Adrenal gland (tissue), 12 donors: ENCODE data around the gene GRK3. TPM values are rescaled to one million over a fixed set of nuclear protein-coding genes. Genes with fewer than 3 reads are reported as not detected.
"Not testable (repeated sequence)": the region's sequence is repeated elsewhere in the genome, so short reads cannot be mapped to it uniquely, and the experiment has no call there.

Experiments used
- DNase-seq, 7 donors: peaks; one replicate each; pipeline ENCODE4 v3.0.0-alpha.2; 2019 to 2020
- H3K27ac ChIP-seq, 5 donors: fragments of 200-600 bp; sonication (generic) in 4 of 5; 1 replicate in 3 of 5; 2 replicates in 2 of 5; pipeline versions ENCODE4 v1.5.1 to v1.8.0; 2016 to 2020; ENCODE audit warnings: mild to moderate bottlenecking in 1 of 5
- H3K27me3 ChIP-seq: fragments of 200-600 bp; 2 replicates; pipeline ENCODE4 v1.8.0; 2021
- H3K36me3 ChIP-seq, 2 donors: fragments of 200-600 bp; replicated peaks in 1 of 2; 1 replicate in 1 of 2; 2 replicates in 1 of 2; pipeline versions ENCODE4 v1.5.1 to v1.8.0; 2018 to 2022
- H3K4me1 ChIP-seq, 2 donors: fragments of 200-600 bp; replicated peaks in 1 of 2; 1 replicate in 1 of 2; 2 replicates in 1 of 2; pipeline versions ENCODE4 v1.5.1 to v1.8.0; 2018 to 2021
- H3K4me3 ChIP-seq, 4 donors: fragments of 200-600 bp; sonication (generic) in 3 of 4; one replicate each; pipeline ENCODE4 v1.5.1; 2016 to 2018
- H3K9me3 ChIP-seq, 3 donors: fragments of 200-600 bp; sonication (generic) in 1 of 3; replicated peaks in 1 of 3; 1 replicate in 2 of 3; 2 replicates in 1 of 3; pipeline versions ENCODE4 v1.5.1 to v1.8.0; 2016 to 2021
- POLR2A ChIP-seq, 2 donors: fragments of 450-650 bp; IDR thresholded peaks; one replicate each; pipeline ENCODE4 v1.6.1; 2017; ENCODE audit warnings: antibody characterized with exemption in 2 of 2, mild to moderate bottlenecking in 2 of 2, moderate library complexity in 1 of 2
- WGBS, 4 donors: extraction: QIAGEN DNeasy Blood & Tissue Kit in 2 of 4; methylation state at CpG; one replicate each; pipeline versions ENCODE4 v1.1.5 to v1.1.7; 2013 to 2017; 5-methylcytosine and 5-hydroxymethylcytosine counted together
- intact Hi-C, 2 donors: fragments of 100-400 bp; cut with DNase I; formaldehyde crosslinking; loops; one replicate each; pipeline versions ENCODE4 v1.14.1 to v1.15.0; 2022 to 2023
- polyA plus RNA-seq, 3 donors: library from polyadenylated mRNA; stranded (reverse); fragments of 200-250 nt in 2 of 3; fragments of 350-450 nt in 1 of 3; fragmentation: Illumina TruSeq in 1 of 3; extraction: RNeasy Lipid Tissue Mini Kit (QIAGEN cat#74804) in 1 of 3; gene quantifications; one replicate each; pipeline ENCODE4 v1.2.3, GENCODE V29; 2013 to 2014
- total RNA-seq, 9 donors: library from RNA; depleted of rRNA in 4 of 9; stranded (reverse); fragments of >200 nt in 4 of 9; fragments of 120-200 nt in 1 of 9; fragmentation: NEBNext Ultra II Directional in 1 of 9; extraction: Animal tissue kit (Norgen Biotek cat#: 25700) in 1 of 9; gene quantifications; one replicate each; pipeline versions ENCODE4 v1.1.0 to v1.2.4, GENCODE V29; 2013 to 2023
- TF ChIP-seq, protein P1 (sequence below), 6 experiments: fragments of 450-650 bp in 4 of 6; fragments of 200-600 bp in 2 of 6; sonication (generic) in 1 of 6; IDR thresholded peaks; 1 replicate in 5 of 6; 2 replicates in 1 of 6; pipeline versions ENCODE4 v1.5.1 to v1.8.0; 2016 to 2021; ENCODE audit warnings: antibody characterized with exemption in 6 of 6, mild to moderate bottlenecking in 2 of 6, moderate library complexity in 1 of 6
- donor health status: healthy with polysubstance abuse.
- donor health status: Bipolar disorder and iron deficiency.
- donor health status: DM: yes; HTN: yes; CAD: no.
- donor health status: DM: no; HTN: no; CAD: no.
- donor health status: DM: no; HTN: no; CAD: no.
- donor health status: DM: yes; HTN: yes; CAD: no.

Gene GRK3
- total and polyA plus RNA-seq, 12 donors, result 3.2 to 20.9 (median 10.1) TPM

DNA sequence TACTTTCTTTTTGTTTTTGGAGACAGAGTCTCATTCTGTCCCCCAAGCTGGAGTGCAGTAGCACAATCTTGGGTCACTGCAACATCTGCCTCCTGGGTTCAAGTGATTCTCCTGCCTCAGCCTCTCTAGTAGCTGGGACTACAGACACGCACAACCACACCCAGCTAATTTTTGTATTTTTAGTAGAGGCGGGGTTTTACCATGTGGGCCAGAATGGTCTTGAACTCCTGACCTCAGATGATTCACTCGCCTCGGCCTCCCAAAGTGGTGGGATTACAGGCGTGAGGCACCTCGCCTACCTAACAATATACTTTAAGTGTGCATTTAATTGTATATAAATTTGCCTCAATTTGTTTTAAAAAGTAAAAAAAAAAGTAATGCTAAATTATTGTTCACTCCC lies 38.4 kb downstream of the GRK3 start:
- intact Hi-C loops, result no loop called here
- no peak for DNase-seq
- H3K9me3 ChIP-seq, result no peaks in the 10 kb centered on the region
- no peak overlapping the region for H3K4me3 ChIP-seq
- H3K36me3 ChIP-seq, result no peaks in the 10 kb centered on the region
- no peaks in the 10 kb centered on the region for H3K27me3 ChIP-seq
- TF ChIP-seq, protein P1, sequence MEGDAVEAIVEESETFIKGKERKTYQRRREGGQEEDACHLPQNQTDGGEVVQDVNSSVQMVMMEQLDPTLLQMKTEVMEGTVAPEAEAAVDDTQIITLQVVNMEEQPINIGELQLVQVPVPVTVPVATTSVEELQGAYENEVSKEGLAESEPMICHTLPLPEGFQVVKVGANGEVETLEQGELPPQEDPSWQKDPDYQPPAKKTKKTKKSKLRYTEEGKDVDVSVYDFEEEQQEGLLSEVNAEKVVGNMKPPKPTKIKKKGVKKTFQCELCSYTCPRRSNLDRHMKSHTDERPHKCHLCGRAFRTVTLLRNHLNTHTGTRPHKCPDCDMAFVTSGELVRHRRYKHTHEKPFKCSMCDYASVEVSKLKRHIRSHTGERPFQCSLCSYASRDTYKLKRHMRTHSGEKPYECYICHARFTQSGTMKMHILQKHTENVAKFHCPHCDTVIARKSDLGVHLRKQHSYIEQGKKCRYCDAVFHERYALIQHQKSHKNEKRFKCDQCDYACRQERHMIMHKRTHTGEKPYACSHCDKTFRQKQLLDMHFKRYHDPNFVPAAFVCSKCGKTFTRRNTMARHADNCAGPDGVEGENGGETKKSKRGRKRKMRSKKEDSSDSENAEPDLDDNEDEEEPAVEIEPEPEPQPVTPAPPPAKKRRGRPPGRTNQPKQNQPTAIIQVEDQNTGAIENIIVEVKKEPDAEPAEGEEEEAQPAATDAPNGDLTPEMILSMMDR (IDR thresholded peaks at IDR 0.05), result no peak
- no peak for TF ChIP-seq POLR2A (IDR thresholded peaks at IDR 0.05)
- no peak overlapping the region for H3K27ac ChIP-seq
- WGBS, 4 donors, result 80 to 89% (median 83%) methylated on average over 6 of the region's 6 CpGs
- peaks cover 0 to 12% of the 10 kb centered on the region in 2 donors for H3K4me1 ChIP-seq

DNA sequence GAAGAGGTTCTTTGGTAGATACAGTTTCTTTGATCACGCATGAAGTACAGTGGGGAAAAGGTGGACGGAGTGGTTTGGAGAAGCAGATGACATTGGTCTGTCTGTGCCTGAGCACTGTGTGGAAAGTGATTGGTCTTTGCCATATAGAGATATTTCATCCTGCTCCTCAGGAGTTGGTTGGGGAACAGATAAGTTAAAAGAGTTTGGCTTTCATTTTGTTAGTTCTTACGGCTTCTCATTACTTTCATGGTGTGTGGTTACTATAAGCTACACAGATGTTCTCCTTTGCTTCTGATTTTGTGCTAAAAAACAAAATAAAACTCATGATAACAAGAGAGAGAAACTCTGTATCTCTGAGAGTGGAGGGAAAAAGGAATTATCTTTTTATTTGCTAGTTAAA lies 40.7 kb downstream of the GRK3 start:
- intact Hi-C loops, H3K27ac ChIP-seq, DNase-seq, H3K9me3 ChIP-seq, H3K27me3 ChIP-seq, H3K4me3 ChIP-seq, H3K36me3 ChIP-seq: not testable (repeated sequence)
- WGBS, 4 donors, result 94 to 98% (median 95%) methylated on average over 3 of the region's 3 CpGs
- peaks cover 0 to 12% of the 10 kb centered on the region in 2 donors for H3K4me1 ChIP-seq

DNA sequence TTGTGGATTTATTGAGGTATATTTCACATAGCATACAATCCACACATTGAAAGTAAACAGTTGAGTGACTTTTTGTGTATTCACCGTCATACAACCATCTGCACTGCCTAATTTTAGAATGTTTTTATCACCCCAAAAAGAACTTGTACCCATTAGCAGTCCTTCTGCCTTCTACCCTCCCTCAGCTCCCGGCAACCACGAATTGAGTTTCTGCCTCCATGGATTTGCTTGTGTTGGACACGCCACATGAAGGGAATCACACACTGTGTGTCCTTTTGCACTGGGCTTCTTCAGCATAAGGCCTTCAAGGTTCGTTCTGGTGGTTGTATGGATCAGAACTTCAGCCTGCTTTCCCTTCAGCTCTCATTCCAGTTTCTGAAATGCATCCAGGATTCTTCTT lies 41.1 kb downstream of the GRK3 start:
- 85 to 95% (median 89%) methylated on average over 4 to 5 of the region's 5 CpGs for WGBS, 4 donors
- intact Hi-C loops, result not testable (repeated sequence)

DNA sequence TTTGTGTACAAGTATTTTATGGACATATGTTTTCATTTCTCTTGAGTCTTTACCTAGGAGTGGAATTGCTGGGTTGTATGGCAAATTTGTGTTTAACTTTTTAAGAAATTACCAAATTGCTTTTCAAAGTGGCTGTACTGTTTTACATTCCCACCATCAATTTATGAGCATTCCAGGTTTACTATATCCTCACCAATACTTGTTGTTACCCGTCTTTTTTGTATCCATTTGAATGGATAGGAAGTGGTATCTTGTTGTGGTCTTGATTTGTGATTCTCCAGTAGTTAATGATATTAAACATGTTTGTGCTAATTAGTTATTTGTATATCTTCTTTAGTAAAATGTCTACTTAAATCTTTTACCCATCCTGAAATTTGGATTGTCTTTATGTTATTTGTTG lies 46.8 kb downstream of the GRK3 start:
- H3K9me3 ChIP-seq, H3K27ac ChIP-seq, H3K27me3 ChIP-seq, DNase-seq, H3K4me3 ChIP-seq, intact Hi-C loops, H3K36me3 ChIP-seq, H3K4me1 ChIP-seq: not testable (repeated sequence)
- WGBS, 4 donors, result 91 to 97% (median 94%) methylated on average over 1 of the region's 1 CpG

More for the DNA sequence above, 41.1 kb downstream of the GRK3 start:
- H3K9me3 ChIP-seq, DNase-seq, H3K27ac ChIP-seq, H3K27me3 ChIP-seq, H3K4me3 ChIP-seq, H3K36me3 ChIP-seq: not testable (repeated sequence)
- peaks cover 0 to 12% of the 10 kb centered on the region in 2 donors for H3K4me1 ChIP-seq

DNA sequence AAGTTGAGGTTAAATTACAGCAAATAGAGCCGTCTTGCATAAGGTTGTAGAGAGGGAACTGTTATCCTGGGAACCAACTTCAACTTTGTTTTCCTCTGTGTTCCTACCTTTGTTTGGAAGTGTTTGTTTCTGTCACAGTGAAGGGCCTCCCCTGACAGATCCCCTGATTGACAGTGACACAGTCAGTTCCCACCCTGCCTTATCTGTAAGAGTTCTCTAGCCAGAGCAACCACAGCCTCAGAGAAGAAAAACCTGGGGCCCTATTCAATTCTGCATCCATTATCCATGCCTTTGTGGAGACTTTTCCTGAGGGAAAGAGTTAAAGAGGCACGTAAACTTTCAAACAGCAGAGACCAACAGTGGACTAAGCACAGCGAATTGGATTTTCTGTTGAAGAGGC lies 48.7 kb downstream of the GRK3 start:
- H3K9me3 ChIP-seq, H3K27me3 ChIP-seq, H3K36me3 ChIP-seq, intact Hi-C loops, H3K27ac ChIP-seq, H3K4me3 ChIP-seq, DNase-seq, H3K4me1 ChIP-seq: not testable (repeated sequence)
- WGBS, 4 donors, result 40% methylated on average over 1 of the region's 3 CpGs; no CpG with 5 or more reads in 3 of the 4 donors

DNA sequence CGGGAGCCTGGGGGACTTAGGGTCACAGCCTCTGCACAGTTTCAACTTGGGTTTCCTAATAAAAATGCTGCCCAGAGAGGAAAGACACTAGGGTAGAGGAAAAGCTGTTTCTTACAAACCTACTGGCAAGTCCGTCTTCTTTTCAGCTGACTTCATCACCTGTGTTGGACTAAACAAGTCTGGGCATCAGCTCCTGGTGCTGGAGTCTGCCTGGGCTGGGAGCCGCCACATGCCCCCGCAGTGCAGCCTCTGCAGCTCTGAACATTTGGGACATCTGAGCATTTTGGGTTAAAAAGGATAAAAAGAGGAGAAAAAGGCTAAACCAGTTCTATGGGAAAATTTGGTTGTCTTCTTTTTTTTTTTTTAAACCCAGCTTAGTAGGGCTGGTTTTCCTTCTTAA lies 49.1 kb downstream of the GRK3 start:
- WGBS, 4 donors, result 91 to 100% (median 98%) methylated on average over 3 of the region's 4 CpGs
- H3K36me3 ChIP-seq, H3K9me3 ChIP-seq, H3K4me3 ChIP-seq, DNase-seq, intact Hi-C loops, H3K27ac ChIP-seq, H3K27me3 ChIP-seq, H3K4me1 ChIP-seq: not testable (repeated sequence)

DNA sequence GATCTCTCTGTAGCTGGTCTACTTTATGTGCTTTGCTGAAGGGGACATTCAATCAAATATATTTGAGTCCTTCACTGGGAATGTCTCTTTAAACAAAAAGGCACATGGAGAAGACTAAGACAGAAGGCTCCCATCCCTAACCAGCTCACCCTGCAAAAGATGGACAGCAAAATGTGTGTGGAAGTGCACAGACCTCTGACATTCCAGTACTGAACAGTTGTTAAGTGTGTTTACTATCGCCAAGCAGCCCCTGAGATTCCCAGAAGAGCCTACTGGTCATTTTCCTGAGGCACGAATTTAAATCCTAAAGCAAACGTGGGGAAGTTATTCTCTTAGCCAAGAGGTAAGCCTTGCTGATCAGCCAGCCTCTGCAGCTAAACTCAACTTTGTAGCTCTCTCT lies 50.3 kb downstream of the GRK3 start:
- WGBS, 4 donors, result 76 to 88% (median 84%) methylated on average over 3 of the region's 3 CpGs
- H3K36me3 ChIP-seq, DNase-seq, H3K9me3 ChIP-seq, H3K27me3 ChIP-seq, H3K4me3 ChIP-seq, H3K4me1 ChIP-seq, intact Hi-C loops, H3K27ac ChIP-seq: not testable (repeated sequence)
